Measurements from ENCODE around the gene CACNA1H. TPM values are rescaled to one million over a fixed set of nuclear protein-coding genes. Genes with fewer than 3 reads are reported as not detected.

The CACNA1H gene
- total RNA-seq, 4 donors from 2014 or later = 133 to 330 (median 173) TPM

DNA sequence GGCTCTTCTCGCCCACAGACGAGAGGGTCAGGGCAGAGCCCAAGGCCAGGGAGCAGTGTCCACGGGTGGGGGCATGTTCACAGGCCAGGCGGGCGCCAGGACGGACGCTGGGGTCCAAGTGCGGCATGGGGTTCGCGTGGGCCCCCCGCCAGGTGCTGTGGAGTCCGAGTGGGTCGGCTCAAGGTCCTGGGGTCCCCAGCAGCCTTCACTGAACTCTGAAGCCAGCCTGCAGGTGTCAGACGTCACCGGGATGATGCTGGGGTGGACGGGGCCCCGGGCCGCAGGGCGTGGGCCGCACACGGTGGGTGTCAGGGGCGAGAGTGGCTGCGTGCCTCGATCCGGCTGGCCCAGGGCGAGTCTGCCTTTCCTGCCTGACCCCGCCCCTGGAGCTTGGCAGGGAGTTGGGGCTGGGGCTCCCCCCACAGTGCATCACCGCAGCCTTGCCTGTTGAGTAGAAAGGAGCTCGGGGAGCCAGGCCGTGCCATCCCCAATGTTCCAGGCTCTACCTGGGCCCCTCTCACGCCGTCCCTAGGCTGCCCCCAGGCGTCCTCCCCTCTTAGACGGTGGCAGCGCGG lies 19.0 kb downstream of the CACNA1H start:
- peak; percentile 26 for ATAC-seq
- WGBS, 2 donors (ENCODE audit: low coverage in 1 of 2) = 50% methylated on average over 4 of the region's 36 CpGs; no CpG with 5 or more reads in 1 of the 2 donors
- Histone ChIP-seq H3K4me3 (peak overlapping the region in 1 of 2 donors; percentile 32), H3K27ac (peak overlapping the region; percentile 58 to 98 (median 94)), H3K36me3 (no peaks in the 10 kb centered on the region), H3K9me3 (no peaks in the 10 kb centered on the region), H3K4me1 (peaks cover 4 to 100% (median 47%) of the 10 kb centered on the region in 3 donors), H3K27me3 (peaks cover 19% of the 10 kb centered on the region)
- TF ChIP-seq, protein P1, sequence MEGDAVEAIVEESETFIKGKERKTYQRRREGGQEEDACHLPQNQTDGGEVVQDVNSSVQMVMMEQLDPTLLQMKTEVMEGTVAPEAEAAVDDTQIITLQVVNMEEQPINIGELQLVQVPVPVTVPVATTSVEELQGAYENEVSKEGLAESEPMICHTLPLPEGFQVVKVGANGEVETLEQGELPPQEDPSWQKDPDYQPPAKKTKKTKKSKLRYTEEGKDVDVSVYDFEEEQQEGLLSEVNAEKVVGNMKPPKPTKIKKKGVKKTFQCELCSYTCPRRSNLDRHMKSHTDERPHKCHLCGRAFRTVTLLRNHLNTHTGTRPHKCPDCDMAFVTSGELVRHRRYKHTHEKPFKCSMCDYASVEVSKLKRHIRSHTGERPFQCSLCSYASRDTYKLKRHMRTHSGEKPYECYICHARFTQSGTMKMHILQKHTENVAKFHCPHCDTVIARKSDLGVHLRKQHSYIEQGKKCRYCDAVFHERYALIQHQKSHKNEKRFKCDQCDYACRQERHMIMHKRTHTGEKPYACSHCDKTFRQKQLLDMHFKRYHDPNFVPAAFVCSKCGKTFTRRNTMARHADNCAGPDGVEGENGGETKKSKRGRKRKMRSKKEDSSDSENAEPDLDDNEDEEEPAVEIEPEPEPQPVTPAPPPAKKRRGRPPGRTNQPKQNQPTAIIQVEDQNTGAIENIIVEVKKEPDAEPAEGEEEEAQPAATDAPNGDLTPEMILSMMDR (IDR thresholded peaks at IDR 0.05) = no peak
- peak in 1 of 2 donors; percentile 18 for TF ChIP-seq POLR2A (IDR thresholded peaks at IDR 0.05)
- TF ChIP-seq EP300 (IDR thresholded peaks at IDR 0.05) = no peak
- TF ChIP-seq POLR2AphosphoS5 (IDR thresholded peaks at IDR 0.05) = peak; percentile 56

DNA sequence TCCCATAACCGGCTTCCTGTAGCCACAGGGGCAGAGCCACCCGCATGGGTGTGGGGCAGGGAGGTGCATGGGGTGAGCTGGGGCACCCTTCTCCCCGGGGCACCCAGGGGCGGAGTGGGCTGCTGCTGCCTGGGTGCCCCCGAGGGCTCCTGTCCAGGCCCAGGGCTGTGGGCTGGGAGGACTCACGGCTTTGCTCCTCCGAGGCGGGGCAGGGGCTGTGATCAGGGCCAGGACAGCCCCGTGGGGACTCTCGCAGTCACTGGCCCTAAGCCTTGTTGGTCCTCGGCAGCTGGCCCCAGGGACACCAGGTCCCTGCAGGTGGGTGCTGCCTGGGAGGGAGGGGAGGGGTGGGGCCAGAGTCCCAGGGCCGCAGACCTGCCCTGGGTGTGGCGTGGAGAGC lies 19.7 kb downstream of the CACNA1H start:
- TF ChIP-seq EP300 (IDR thresholded peaks at IDR 0.05) (no peak), POLR2A (IDR thresholded peaks at IDR 0.05) (no peak)
- TF ChIP-seq, protein P1 (IDR thresholded peaks at IDR 0.05) = no peak
- H3K36me3 ChIP-seq = no peaks in the 10 kb centered on the region
- no peaks in the 10 kb centered on the region for H3K9me3 ChIP-seq
- H3K4me3 ChIP-seq = peak overlapping the region in 1 of 2 donors; percentile 32
- 81% methylated on average over 5 of the region's 13 CpGs; no CpG with 5 or more reads in 1 of the 2 donors for WGBS, 2 donors (ENCODE audit: low coverage in 1 of 2)
- H3K27me3 ChIP-seq = peaks cover 19% of the 10 kb centered on the region
- peaks cover 4 to 100% (median 46%) of the 10 kb centered on the region in 3 donors for H3K4me1 ChIP-seq
- ATAC-seq = no peak
- peak overlapping the region; percentile 58 to 98 (median 94) for H3K27ac ChIP-seq

DNA sequence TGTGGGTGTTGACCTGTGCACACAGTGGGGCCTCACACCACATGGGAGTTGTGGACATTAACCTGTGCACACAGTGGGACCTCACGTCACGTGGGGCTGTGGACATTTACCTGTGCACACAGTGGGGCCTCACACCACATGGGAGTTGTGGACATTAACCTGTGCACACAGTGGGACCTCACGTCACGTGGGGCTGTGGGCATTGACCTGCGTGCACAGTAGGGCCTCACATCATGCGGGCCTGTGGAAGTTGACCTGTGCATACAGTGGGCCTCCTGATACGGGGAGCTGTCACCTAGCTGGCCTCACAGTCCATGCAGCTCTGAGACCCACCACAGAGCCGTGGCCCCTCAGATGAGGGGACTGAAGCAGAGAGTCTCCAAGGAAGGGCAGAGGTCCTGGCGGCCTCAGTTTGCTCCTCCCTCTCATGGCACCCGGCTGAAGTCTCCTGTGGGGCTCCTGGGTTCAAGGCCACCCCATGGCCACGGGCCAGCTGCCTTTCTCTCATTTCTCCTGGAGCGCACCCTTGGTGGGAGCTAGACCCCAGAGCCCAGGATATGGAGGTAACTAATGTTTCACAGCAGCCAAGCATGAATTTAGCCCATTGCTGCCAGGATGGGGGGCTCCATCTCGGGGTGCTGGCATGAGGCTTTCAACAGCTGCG lies 21.0 kb downstream of the CACNA1H start:
- no peaks in the 10 kb centered on the region for H3K9me3 ChIP-seq
- H3K27ac ChIP-seq = peak overlapping the region in 3 of 4 donors; percentile 86 to 95 (median 94)
- peaks cover 4 to 100% (median 34%) of the 10 kb centered on the region in 3 donors for H3K4me1 ChIP-seq
- H3K4me3 ChIP-seq = no peak overlapping the region
- no peak for TF ChIP-seq POLR2A (IDR thresholded peaks at IDR 0.05)
- TF ChIP-seq EP300 (IDR thresholded peaks at IDR 0.05) = no peak
- no peak for TF ChIP-seq POLR2AphosphoS5 (IDR thresholded peaks at IDR 0.05)
- no peak for ATAC-seq
- WGBS, 2 donors (ENCODE audit: low coverage in 1 of 2) = 80% methylated on average over 2 of the region's 14 CpGs; no CpG with 5 or more reads in 1 of the 2 donors
- H3K36me3 ChIP-seq = no peaks in the 10 kb centered on the region
- H3K27me3 ChIP-seq = peaks cover 19% of the 10 kb centered on the region

DNA sequence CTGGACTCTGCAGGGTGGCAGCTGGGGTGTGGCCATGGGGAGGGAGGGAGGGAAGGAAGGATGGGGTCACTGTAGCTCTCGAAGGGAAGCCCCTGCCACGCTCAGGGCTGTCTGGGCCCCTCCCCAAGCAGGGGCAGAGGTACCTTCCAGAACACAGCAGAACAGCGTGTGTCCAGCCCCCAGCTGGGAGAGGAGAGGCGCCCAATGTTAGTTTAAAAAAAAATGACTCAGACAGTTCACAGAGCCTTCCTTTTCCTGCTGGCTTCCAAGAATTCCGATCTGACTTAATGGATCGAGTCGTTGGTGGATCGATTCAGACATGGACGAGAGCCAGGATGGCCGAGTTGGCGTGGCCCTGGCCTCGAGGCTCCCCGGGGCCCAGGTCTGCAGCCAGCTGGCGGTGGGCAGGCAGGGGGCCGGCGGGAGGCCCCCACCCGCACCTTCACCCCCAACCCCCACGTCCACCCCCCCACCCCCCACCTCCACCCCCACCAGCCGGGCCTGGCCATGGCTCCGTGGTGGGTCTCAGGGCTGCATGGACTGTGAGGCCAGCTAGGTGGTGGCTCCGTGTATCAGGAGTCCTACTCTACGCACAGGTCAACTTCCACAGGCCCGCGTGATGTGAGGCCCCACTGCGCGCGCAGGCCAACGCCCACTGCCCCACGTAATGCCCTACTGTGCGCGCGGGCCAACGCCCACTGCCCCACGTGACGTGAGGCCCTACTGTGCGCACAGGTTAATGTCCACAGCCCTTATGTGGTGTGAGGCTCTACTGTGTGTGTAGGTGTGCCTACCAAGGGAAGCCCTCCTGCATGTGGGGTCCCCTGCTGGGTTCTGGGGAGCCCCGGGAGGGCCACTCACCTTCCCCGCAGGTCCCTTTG lies 21.8 kb downstream of the CACNA1H start:
- no peak for ATAC-seq
- H3K9me3 ChIP-seq = no peaks in the 10 kb centered on the region
- H3K36me3 ChIP-seq = no peaks in the 10 kb centered on the region
- H3K4me3 ChIP-seq = no peak overlapping the region
- H3K4me1 ChIP-seq = peaks cover 4 to 100% (median 26%) of the 10 kb centered on the region in 3 donors
- WGBS, 2 donors (ENCODE audit: low coverage in 1 of 2) = 10 to 58% methylated on average over 15 to 28 of the region's 38 CpGs
- peaks cover 14% of the 10 kb centered on the region for H3K27me3 ChIP-seq
- H3K27ac ChIP-seq = peak overlapping the region; percentile 3 to 95 (median 90)
- TF ChIP-seq, protein P1 (IDR thresholded peaks at IDR 0.05) = no peak
- TF ChIP-seq POLR2A (IDR thresholded peaks at IDR 0.05) = no peak
- TF ChIP-seq POLR2AphosphoS5 (IDR thresholded peaks at IDR 0.05) = no peak
- no peak for TF ChIP-seq EP300 (IDR thresholded peaks at IDR 0.05)
